ENCODE data around the gene RGL3. TPM values are rescaled to one million over a fixed set of nuclear protein-coding genes. Genes with fewer than 3 reads are reported as not detected.

The RGL3 gene
- total and polyA plus RNA-seq, 10 donors = 5.1 to 57.7 (median 23.0) TPM

- TF ChIP-seq POLR2AphosphoS5 (IDR thresholded peaks at IDR 0.05) = no peak
- no peak for TF ChIP-seq CTCF (IDR thresholded peaks at IDR 0.05 in 8 of 11, conservative IDR thresholded peaks at IDR 0.05 in 3 of 11)
- TF ChIP-seq POLR2A (IDR thresholded peaks at IDR 0.05) = no peak
- Histone ChIP-seq H3K4me3 (no peak overlapping the region), H3K4me1 (peaks cover 14 to 74% (median 59%) of the 10 kb centered on the region in 6 donors), H3K27me3 (replicated peaks in 1 of 7) (peaks cover 0 to 26% (median 0%) of the 10 kb centered on the region in 7 donors), H3K36me3 (no peaks in the 10 kb centered on the region), H3K27ac (peak overlapping the region in 3 of 8 donors; percentile 76 to 97 (median 81)), H3K9me3 (no peaks in the 10 kb centered on the region)
- 88 to 93% (median 90%) methylated on average over 5 of the region's 5 CpGs for WGBS, 5 donors
- intact Hi-C loops (cut with DNase I; ENCODE audit: low total_unique reads) = loop anchor here (5.0 kb wide), 1 partner anchor 53 kb away; the partner anchor contains the start of genes ODAD3 and PRKCSH
- DNase-seq = no peak
Measured at GRCh38 chr19:11384778-11385129, 34.4 kb downstream of the RGL3 start.

- TF ChIP-seq POLR2AphosphoS5 (IDR thresholded peaks at IDR 0.05) (no peak), POLR2A (IDR thresholded peaks at IDR 0.05) (no peak), CTCF (IDR thresholded peaks at IDR 0.05 in 8 of 11, conservative IDR thresholded peaks at IDR 0.05 in 3 of 11) (no peak)
- 2 to 7% (median 5%) methylated on average over 9 of the region's 9 CpGs for WGBS, 5 donors
- Histone ChIP-seq H3K27ac (peak overlapping the region in 7 of 8 donors; percentile 51 to 97 (median 76)), H3K4me3 (peak overlapping the region; percentile 31 to 81 (median 46)), H3K4me1 (peaks cover 14 to 84% (median 62%) of the 10 kb centered on the region in 6 donors), H3K9me3 (no peaks in the 10 kb centered on the region), H3K36me3 (peaks cover 0 to 5% (median 0%) of the 10 kb centered on the region in 6 donors), H3K27me3 (replicated peaks in 1 of 7) (peaks cover 0 to 26% (median 0%) of the 10 kb centered on the region in 7 donors)
- no peak for DNase-seq
- intact Hi-C loops (cut with DNase I; ENCODE audit: low total_unique reads) = loop anchor here (5.0 kb wide), 1 partner anchor 54 kb away; the partner anchor contains the start of genes ODAD3 and PRKCSH
Measured at GRCh38 chr19:11383706-11384048, 35.4 kb downstream of the RGL3 start.

GRCh38 chr19:11382898-11383705 lies 36.0 kb downstream of the RGL3 start:
- intact Hi-C loops (cut with DNase I; ENCODE audit: low total_unique reads) = loop anchor here (5.0 kb wide), 1 partner anchor 54 kb away; the partner anchor contains the start of genes ODAD3 and PRKCSH

More at GRCh38 chr19:11382898-11383705, 36.0 kb downstream of the RGL3 start:
- TF ChIP-seq CTCF (IDR thresholded peaks at IDR 0.05 in 8 of 11, conservative IDR thresholded peaks at IDR 0.05 in 3 of 11) (peak in 10 of 11 experiments; percentile 48 to 82 (median 74)), POLR2A (IDR thresholded peaks at IDR 0.05) (no peak), POLR2AphosphoS5 (IDR thresholded peaks at IDR 0.05) (peak; percentile 48 to 64 (median 51))
- H3K36me3 ChIP-seq = peaks cover 0 to 11% (median 2%) of the 10 kb centered on the region in 6 donors
- peak overlapping the region; percentile 31 to 81 (median 46) for H3K4me3 ChIP-seq
- H3K4me1 ChIP-seq = peaks cover 15 to 90% (median 66%) of the 10 kb centered on the region in 6 donors
- peak; percentile 91 for DNase-seq
- no peaks in the 10 kb centered on the region for H3K9me3 ChIP-seq
- peak overlapping the region; percentile 2 to 97 (median 75) for H3K27ac ChIP-seq
- peaks cover 0 to 26% (median 0%) of the 10 kb centered on the region in 7 donors for H3K27me3 ChIP-seq (replicated peaks in 1 of 7)
- 1 to 2% (median 1%) methylated on average over 27 to 65 of the region's 65 CpGs for WGBS, 5 donors
